GM21381 (cell line): ENCODE results near the gene CFP.
A peak's percentile ranks its signal among the peaks of the same experiment; 100 is the strongest.
"Not testable (repeated sequence)": the region's sequence is repeated elsewhere in the genome, so short reads cannot be mapped to it uniquely, and the experiment has no call there.

Experiments used
- ATAC-seq: cut with Tn5 transposase; IDR thresholded peaks from one replicate; pipeline ENCODE4 v1.9.1; 2021; ENCODE audit warnings: mild to moderate bottlenecking, moderate library complexity; ENCODE audit not compliant: unreplicated experiment

Gene CFP

GRCh38 chrX:47629419-47630200 is at the start of gene CFP:
TSS of gene CFP (minus strand) at chrX:47629930. CDS start at chrX:47629844, 86 bp downstream.
- ATAC-seq = no peak

DNA sequence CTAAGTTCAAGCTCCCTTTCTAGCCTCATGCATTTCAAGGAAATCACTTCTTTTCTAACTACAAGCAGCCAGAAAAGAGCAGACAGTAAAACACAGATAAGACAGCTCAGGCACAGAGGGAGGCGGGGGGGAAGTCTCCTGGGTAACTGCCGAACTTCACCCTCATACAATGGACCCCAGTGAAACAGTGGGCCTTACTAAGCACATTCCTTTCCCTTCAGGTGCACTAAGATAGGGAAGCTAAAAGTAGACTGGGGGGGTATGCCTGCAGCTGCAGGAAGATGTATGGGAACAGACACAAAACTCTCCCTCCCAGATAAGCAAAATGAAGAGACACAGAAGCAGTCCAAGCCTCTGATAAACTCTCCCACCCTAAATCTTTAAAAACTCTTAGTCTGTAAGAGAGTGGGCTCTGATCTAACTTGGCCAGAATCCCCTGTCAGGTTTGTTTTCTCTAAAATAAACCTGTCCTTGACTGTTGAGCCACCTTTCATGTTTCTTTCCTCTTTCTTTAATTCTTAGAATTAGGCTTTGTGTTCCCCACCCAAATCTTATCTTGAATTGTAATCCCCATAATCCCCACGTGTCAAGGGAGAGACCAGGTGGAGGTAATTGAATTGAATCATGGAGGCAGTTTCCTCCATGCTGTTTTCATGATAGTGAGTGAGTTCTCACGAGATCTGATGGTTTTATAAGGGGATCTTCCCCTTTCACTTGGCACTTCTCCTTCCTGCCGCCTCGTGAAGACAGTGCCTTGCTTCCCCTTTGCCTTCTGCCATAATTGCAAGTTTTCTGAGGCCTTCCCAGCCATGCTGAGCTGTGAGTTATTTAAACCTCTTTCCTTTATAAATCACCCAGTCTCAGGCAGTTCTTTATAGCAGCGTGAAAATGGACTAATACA is 46.5 kb upstream of the CFP start:
- not testable (repeated sequence) for ATAC-seq

DNA sequence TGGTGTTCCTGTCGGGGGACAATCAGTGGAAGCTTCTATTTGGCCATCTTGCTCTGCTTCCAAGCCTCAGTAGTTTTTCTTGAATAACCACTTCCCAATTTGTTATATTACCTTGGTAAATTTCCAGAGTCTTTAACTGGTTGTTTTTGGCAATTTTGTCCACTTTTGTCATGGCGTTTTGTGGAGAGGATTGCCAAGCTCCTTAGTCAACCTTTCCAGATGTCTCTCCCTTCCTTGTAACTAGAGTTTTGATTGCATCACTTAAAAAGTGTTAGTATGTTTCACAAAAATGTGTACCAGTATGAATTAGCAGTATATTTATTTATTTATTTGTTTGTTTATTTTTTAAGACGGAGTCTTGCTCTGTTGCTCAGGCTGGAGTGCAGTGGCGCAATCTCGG is 45.0 kb upstream of the CFP start:
- no peak for ATAC-seq

DNA sequence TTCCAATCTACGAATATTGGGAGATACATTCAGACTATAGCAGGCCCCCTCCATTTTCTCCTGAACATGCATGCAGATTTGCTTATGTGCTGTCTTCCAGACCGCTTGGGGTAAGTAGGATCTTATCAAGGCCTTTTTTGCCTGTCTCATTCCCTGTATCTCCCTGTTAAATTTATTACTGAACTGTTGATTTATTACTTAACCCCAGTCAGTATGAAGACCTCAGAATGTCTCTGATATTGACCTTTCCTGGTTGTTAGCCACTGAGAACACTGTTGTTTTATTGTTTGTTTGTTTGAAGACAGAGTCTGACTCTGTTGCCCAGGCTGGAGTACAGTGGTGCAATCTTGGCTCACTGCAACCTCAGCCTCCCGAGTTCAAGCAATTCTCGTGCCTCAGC is 36.1 kb upstream of the CFP start:
- not testable (repeated sequence) for ATAC-seq

DNA sequence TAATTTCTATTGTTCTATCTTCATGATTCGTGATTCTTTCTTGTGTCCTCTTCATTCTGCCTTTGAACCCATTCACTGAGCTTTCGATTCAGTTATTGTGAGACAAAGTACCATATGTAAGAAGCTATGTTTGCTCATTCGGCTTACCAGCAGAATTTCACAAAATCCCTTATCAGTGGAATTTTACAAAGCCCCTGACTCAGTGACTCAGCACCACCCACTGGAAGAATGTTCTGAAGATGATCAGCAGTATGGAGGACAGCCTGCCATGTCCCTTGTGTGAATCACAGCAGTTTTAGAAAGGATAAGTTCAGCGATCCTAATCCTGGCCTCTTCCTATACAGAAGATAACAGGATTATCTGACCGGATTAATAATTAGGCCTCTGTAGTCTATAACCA is 35.0 kb upstream of the CFP start:
- no peak for ATAC-seq

GRCh38 chrX:47662144-47662657 is 32.5 kb upstream of the CFP start:
- ATAC-seq = no peak

GRCh38 chrX:47661539-47661938 is 31.8 kb upstream of the CFP start:
- no peak for ATAC-seq

GRCh38 chrX:47659421-47659726 is 29.6 kb upstream of the CFP start:
- ATAC-seq = no peak

GRCh38 chrX:47658684-47659420 is 29.1 kb upstream of the CFP start, which contains the start of gene UXT:
TSS of gene UXT (minus strand) at chrX:47659180. CDS start at chrX:47658927, 253 bp downstream.
- peak; percentile 79 for ATAC-seq

- ATAC-seq = no peak
These were observed 28.6 kb upstream of the CFP start for GRCh38 chrX:47658301-47658683.

DNA sequence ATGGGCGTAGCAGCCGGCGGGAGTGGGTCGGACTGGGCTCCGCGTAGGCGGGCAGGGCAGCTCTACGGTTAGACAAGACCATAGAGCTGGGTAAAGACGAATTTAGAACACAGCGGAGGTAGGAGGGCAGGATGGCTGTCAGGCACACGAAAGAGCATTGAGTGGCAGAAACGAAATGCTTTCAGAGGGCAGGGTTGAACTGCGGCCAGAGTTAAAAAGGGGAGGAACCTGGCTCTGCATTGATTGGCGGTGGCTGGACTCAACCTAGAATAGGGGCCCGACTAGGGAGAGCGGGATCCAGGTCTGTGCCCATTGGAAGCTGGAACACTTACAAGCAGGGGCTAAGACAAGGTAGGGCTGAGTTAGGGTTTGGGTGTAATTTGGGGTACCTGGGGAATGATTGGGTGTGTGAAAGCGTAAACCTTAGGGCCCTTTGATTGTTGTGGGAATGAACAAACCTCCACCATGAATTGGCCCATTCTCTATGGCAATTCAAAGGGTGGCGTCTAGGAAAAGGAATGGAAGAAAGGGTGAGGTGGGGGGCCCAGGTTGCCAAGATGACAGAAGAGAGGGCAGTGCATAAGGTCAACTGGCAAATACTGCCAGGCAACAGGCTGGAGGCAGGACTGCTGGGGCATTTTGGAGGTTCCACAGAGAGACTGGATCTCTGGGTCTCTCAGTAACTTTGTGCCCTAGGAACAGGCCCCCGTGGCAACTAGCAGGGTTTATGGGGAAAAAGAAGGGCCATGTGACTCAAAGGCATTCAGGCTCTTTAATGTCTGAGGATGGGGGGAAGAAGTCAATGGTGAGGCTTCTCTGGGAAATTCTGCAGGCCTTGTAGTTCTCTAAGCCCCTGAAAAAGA is 21.5 kb upstream of the CFP start:
- ATAC-seq = no peak

DNA sequence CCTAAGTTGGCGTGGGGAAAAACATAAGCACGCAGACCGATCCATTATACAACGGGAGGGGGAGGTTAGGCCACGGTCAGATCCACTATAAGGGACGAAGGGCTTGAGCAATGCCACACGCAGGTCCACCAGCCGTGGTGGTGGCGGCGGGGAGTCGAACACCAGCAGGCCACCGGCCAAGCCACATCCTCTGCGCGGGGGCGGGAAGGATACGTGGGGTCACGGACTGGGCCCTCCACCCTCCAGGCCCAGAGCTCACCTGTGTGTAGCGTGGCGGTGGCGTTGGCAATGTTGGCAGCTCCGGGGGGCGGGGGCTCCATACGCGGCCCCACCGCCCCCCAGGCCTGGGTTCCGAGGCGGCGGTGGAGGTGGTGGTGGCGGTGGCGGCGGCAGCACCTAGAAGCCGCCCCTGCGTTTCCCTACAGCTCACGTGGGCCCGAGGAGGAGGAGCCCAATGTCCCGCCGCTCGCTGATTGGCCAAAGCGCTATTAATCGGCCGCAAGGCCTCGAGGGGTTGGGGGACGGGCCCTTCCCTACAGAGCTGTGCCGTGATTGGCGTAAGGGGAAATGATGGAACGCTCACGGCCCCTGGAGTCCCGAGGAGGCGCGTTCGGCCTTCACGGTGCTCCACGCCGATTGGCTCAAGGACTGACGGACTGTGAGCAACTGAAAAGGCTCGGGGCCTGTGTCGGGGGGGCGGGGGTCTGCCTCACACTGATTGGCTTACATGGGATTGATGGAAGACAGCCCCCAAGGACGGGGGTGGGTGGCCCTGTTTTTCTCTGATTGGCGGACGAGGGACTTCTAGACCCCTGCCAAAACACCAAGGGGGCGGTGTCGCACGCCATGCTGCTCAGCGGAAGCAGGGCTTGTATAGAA is 20.7 kb upstream of the CFP start, which contains the start of gene ELK1:
Gene ELK1, minus strand, starts transcription at position 400 of the 879 bp plus-strand sequence. CDS start 9,122 bp downstream, outside the sequence.
- ATAC-seq = peak; percentile 91

DNA sequence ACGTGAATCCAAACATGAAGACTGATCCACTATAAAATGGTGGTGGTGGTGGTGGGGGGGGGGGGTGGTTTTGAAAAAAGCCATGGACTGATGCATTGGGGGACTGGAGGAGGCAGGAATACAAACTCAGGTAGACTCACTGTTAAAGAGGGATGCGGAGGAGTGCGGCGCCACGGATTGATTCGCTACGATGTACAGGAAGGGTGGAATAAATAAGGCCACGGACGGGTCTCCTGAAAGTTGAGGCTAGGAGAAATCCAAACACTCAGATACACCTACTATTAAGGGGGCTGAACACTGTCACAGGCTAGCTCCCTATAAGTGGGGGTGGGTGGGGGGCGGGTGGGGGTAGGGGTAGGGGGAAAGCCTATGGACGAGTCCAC is 20.0 kb upstream of the CFP start:
- ATAC-seq = no peak

GRCh38 chrX:47649271-47649670 is 19.5 kb upstream of the CFP start:
- no peak for ATAC-seq

GRCh38 chrX:47648376-47648775 is 18.6 kb upstream of the CFP start:
- no peak for ATAC-seq

DNA sequence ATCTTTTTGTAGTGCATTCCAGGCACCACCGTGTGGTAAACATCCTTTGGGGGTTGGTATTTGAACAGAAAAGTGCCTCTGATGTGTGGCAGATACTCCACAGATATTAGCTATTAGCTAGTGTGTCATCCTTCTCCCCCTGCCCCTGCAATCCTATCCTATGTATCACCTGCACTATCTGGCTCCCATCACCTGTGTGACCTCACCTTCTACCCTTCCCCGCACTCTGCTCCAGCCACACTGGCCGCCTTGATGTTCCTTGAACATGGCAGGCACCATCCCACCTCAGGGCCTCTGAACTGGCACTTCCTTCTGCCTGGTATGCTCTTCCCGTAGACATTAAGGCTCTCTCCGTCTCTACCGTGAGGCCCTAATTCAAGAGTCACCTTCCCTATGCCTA is 16.9 kb upstream of the CFP start:
- no peak for ATAC-seq

DNA sequence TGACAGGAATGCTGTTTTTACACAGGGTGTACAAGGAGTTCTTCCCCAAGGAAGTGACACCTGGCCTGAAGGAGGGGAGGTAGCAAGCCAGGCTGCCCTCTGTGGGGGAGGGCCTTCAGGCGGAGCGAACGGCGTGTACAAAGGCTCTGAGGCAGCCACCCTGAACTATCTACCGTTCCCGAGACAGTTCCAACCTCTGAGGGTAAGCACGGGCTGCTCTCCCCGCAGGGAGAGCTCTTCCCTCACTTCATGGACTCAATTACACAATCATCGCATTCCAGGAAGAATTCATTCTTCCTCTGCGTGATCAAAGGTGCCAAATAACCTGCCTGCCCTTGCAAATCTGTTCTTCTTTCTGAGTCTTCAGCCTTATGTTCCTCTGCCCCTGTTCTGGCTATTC is 15.8 kb upstream of the CFP start:
- ATAC-seq = no peak

DNA sequence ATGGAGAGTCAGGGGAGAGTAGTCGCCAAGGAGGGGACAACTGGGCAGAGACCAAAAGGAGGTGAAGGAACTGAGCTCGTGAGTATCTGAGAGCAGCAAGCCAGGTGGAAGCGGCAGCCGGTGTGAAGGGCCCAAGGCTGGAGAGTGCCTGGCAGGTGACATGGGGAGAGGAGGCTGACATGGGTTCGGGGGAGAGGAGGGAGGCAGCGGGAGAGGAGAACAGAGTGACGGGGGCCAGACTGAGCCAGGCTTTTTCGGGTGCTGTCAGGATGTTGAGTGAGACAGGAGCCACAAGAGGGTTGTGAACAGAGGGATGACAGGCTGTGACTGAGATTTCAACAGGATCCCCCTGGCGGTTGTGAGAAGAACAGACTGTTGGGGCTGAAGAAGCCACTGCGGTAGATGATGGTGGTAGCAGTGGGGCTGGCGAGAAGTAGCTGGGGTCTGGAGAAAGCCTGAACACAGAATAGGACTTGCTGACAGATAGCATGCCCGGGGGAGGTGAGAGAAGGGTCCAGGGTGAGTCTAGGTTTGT is 14.9 kb upstream of the CFP start:
- ATAC-seq = no peak

DNA sequence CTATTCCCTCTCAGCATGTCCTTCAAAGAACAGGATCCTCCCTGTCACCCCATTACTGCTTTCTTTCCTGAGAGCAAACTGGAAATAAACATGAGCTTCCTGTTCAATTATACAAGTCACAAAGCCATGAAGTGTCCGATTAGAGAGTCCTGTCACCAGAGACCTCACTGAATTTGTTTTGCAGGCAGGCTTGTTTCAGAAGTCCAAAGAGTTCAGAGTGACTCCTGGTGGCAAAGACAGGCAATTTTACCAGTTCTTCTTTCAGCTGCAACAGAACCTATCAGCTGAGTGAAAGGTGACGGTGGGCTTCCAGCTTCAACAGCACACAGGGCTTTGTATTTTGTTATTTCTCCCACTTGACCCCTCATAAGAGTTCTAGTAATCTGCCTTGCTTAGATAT is 14.2 kb upstream of the CFP start:
- ATAC-seq = no peak
